ENCODE measurements around the gene YDJC.
"Not testable (repeated sequence)": the region's sequence is repeated elsewhere in the genome, so short reads cannot be mapped to it uniquely, and the experiment has no call there.

Gene YDJC

GRCh38 chr22:21603973-21604372 is 25.8 kb downstream of the YDJC start:
- DNase-seq: no peak

- no peak for DNase-seq
These were observed 27.2 kb downstream of the YDJC start for GRCh38 chr22:21602579-21602978.

- DNase-seq: no peak
These were observed 30.5 kb downstream of the YDJC start for GRCh38 chr22:21599053-21599893.

GRCh38 chr22:21598302-21598701 is 31.5 kb downstream of the YDJC start:
- DNase-seq: no peak

GRCh38 chr22:21596356-21597135 is 33.3 kb downstream of the YDJC start:
- DNase-seq: not testable (repeated sequence)

GRCh38 chr22:21594865-21595452 is 34.9 kb downstream of the YDJC start:
- DNase-seq: no peak

GRCh38 chr22:21593406-21594232 is 36.2 kb downstream of the YDJC start:
- no peak for DNase-seq

- no peak for DNase-seq
These were observed 37.4 kb downstream of the YDJC start for GRCh38 chr22:21592422-21592821.

GRCh38 chr22:21591695-21592094 is 38.1 kb downstream of the YDJC start:
- DNase-seq: no peak

- DNase-seq: no peak
These were observed 38.8 kb downstream of the YDJC start for GRCh38 chr22:21590809-21591641.

GRCh38 chr22:21589396-21589795 is 40.4 kb downstream of the YDJC start:
- no peak for DNase-seq

GRCh38 chr22:21587803-21588611 is 41.8 kb downstream of the YDJC start:
- peak; percentile 54 to 75 for DNase-seq

- no peak for DNase-seq
These were observed 44.4 kb downstream of the YDJC start for GRCh38 chr22:21585389-21585788.

- no peak for DNase-seq
These were observed 46.8 kb downstream of the YDJC start for GRCh38 chr22:21582801-21583740.

GRCh38 chr22:21581009-21581713 is 48.7 kb downstream of the YDJC start:
- not testable (repeated sequence) for DNase-seq

GRCh38 chr22:21580623-21581007 is 49.2 kb downstream of the YDJC start:
- not testable (repeated sequence) for DNase-seq

GRCh38 chr22:21579474-21579851 is 50.4 kb downstream of the YDJC start:
- DNase-seq: peak in 1 of 2 donors; percentile 24
